Activated T-cell treated with anti-CD3 and anti-CD28 coated beads, Interleukin-2, amount 50 U/mL, for 1 hour (primary cell): Measurements from ENCODE around the gene TMEM41B.
"Not testable (repeated sequence)": the region's sequence is repeated elsewhere in the genome, so short reads cannot be mapped to it uniquely, and the experiment has no call there.

Experiments used
- DNase-seq: peaks from one replicate; pipeline ENCODE4 v3.0.0-alpha.2; 2020

TMEM41B gene

GRCh38 chr11:9304178-9304577 is 10.2 kb downstream of the TMEM41B start:
- no peak for DNase-seq

- no peak for DNase-seq
Observed at GRCh38 chr11:9302448-9302847, 11.9 kb downstream of the TMEM41B start.

- no peak for DNase-seq
Observed at GRCh38 chr11:9301720-9302119, 12.7 kb downstream of the TMEM41B start.

DNA sequence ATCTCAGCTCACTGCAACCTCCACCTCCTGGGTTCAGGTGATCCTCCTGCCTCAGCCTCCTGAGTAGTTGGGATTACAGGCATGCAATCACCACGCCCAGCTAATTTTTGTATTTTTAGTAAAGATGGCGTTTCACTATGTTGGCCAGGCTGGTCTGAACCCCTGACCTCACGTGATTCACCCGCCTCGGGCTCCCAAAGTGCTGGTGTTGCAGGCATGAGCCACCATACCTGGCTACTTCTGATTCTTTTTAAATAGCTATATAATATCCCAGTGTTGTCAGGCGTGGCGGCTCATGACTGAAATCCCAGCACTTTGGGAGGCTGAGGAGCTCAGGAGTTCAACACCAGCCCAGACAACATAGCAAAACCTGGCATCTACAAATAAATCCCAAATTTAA is 20.7 kb downstream of the TMEM41B start:
- no peak for DNase-seq

- DNase-seq: no peak
Observed at GRCh38 chr11:9285850-9286587, 28.4 kb downstream of the TMEM41B start.

GRCh38 chr11:9280655-9281301 is 33.6 kb downstream of the TMEM41B start:
- DNase-seq: peak; percentile 36

DNA sequence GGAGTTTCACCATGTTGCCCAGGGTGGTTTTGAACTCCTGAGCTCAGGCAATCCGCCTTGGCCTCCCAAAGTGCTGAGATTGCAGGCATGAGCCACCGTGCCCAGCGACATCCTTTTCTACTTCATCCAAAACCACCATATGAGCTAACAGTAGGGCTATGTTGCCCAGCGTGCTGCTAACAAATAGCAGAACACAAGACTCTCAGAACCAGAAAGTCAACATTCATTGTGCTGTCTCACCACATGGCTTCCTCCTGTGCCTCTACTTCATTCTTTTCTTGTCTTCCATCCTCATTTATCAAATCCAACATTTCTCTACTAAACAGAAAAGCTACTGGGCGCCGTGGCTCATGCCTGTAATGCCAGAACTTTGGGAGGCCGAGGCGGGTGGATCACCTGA is 37.2 kb downstream of the TMEM41B start:
- no peak for DNase-seq

- no peak for DNase-seq
Observed at GRCh38 chr11:9276571-9276970, 37.8 kb downstream of the TMEM41B start.

GRCh38 chr11:9274499-9275258 is 39.7 kb downstream of the TMEM41B start:
- no peak for DNase-seq

DNA sequence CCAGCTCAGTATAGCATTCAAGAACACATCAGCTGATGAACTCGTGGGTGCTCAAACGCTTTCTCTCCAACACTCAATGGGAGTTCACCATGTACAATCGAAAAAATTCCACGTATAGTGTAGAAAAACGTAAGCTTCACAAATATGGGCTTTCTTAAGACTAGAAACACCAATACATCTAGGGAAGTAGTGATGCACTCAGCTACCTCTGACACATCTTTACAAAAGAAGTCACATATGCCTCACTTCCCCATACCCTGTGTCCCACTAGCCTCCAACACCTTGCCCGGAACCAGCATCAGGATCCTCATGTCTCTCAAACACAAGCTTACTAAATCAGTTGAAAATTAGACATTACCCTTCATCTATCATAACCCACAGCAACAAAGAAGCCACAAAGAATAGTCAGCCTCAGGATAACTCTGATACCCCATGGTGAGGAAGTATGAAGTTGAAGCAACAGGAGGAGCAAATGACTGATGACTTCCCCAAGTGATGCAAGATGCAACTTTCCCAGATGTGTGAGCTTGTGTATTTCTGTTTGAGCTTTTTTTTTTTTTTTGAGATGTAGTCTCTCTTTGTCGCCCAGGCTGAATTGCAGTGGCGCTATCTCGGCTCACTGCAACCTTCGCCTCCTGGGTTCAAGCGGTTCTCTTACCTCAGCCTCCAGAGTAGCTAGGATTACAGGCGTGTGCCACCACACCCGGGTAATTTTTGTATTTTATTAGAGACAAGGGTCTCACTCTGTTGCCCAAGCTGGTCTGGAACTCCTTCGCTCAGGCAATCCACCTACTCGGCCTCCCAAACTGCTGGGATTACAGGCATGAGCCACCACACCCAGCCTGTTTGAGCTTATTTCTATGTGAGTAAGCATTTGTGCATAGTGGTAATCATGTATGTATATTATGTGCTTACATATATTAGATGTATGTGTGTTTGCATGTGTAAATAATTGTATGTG is 40.7 kb downstream of the TMEM41B start:
- no peak for DNase-seq

GRCh38 chr11:9269492-9270013 is 44.8 kb downstream of the TMEM41B start:
- DNase-seq: no peak

DNA sequence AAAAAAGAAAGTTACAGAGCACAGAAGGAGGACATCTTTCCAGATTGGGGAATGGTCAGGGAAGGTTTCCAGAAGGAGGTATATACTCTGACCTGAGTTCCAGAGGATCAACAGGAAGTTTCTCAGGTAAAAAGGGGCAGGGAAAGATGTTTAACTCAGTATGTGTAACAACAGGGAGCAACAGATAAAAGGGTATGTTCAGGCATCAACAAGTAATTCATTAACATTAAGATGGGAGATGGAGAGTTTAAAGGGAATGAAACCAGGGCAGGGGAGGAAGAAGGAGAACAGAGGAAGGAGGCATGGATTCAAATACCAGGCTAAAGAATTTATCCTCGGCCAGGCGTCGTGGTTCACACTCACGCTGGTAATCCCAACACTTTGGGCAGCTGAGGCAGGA is 46.7 kb downstream of the TMEM41B start:
- no peak for DNase-seq

DNA sequence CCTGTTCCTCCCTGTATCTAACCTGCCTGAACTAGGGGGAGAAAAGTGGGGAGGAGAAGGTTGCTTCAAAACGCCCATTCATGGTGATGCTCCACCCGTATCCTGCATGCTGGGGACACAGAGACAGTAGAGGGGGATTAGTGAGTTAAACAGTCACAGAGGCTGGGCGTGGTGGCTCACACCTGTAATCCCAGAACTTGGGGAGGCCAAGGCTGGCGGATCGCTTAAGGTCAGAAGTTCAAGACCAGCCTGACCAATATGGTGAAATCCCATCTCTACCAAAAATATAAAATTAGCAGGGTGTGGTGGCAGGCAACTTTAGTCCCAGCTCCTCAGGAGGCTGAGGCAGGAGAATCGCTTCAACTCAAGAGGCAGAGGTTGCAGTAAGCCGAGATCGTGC is 47.5 kb downstream of the TMEM41B start:
- no peak for DNase-seq

GRCh38 chr11:9266132-9266736 is 48.2 kb downstream of the TMEM41B start:
- no peak for DNase-seq

DNA sequence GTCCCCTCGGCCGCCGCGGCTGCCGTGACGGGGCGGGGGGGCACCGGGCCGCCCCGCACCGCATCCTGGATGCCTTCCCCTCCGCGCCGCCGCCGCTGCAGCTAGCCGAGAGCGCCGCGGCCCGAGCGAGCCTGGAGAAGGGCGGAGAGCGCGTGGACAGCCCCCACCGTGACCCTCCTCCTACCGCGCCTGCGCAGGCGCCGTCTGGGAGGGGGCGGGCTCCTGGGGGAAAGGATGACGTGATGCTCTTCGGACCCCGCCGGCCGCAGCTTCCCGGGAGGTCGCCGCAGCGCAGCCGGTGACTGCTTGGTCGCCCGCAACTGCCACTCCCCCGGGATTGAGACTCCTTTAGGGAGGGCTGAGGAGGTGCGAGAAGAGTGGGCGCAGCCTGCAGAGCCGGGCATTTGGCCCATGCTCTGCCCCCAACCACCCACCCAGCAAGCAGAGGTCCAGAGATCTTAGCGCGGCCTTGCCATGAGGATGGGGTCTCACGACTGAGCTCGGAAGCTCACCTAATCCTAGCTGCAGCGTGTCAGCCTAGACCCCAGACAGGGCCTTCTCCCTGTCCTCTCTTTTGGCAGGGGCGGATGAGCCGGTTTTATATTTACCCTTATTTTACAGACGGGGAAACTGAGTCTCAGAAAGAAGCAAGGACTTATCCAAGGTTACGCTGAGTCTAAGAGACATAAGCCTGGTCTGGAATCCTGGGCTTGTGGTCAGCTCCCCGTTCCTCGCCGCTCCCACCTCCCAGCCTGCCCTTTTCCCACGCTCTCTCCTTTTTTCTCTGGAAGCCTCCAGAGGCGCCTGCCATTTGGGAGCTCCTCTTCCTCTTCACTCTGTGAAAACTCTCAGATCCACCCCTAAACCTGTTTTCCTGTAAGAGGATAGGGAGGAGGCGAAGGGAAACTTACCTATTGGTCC is 48.9 kb downstream of the TMEM41B start, which contains the start of gene DENND5A:
Gene DENND5A, minus strand, starts transcription at position 140 of the 921 bp plus-strand sequence. CDS start 281 bp downstream, outside the sequence.
- peak; percentile 60 for DNase-seq

DNA sequence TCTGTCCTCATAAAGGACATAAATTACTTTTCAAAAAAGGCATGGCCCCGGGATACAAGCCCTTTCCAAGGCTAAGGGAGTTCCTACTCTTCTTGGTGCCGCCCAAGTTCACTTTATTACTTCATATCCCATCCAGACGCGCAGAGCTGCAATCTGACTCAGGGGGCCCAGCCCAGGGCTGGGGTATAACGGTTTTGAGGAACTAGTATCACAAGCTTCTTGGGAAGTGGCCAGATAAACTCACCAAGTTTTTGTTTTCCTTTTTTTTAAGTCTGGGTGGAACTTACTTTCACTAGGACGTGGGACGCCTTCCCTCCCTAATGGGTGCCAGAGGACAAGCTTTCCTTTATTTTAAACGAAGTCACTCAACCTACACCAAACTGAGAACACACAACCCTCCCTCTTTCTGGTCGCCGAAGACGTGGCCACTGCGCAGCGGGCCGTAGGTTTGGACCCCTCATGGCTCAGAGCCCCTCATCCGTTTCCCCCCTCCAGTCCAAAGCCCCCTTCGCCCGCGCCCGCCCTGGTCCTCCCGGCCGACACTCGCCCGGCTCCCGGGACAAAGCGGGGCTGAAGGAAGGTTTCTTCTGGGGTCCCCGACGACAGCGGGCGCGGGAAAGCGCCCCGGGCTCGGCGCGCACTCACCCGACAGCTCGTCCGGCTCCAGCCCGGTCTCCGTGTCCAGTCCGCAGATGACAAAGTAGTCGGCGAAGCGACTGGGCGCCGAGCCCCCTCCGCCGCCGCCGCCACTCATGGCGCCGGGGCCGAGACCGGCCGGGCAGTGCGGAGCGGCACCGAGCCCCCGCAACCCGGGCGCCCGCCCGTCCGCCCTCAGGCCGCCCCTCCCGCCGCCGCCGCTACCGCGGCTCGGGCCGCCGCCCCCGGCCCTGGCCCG is 49.8 kb downstream of the TMEM41B start:
- peak; percentile 44 for DNase-seq

- DNase-seq: no peak
Observed at GRCh38 chr11:9263840-9264315, 50.5 kb downstream of the TMEM41B start.

DNA sequence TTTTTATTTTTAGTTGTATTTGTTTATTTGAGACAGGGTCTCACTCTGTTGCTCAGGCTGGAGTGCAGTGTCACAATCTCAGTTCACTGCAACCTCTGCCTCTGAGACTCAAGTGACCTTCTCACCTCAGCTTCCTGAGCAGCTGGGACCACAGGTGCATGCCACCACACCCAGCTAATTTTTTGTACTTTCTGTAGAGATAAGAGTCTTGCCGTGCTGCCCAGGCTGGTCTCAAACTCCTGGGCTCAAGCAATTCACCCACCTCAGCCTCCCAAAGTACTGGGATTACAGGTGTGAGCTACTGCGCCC is 53.6 kb downstream of the TMEM41B start:
- DNase-seq: not testable (repeated sequence)

DNA sequence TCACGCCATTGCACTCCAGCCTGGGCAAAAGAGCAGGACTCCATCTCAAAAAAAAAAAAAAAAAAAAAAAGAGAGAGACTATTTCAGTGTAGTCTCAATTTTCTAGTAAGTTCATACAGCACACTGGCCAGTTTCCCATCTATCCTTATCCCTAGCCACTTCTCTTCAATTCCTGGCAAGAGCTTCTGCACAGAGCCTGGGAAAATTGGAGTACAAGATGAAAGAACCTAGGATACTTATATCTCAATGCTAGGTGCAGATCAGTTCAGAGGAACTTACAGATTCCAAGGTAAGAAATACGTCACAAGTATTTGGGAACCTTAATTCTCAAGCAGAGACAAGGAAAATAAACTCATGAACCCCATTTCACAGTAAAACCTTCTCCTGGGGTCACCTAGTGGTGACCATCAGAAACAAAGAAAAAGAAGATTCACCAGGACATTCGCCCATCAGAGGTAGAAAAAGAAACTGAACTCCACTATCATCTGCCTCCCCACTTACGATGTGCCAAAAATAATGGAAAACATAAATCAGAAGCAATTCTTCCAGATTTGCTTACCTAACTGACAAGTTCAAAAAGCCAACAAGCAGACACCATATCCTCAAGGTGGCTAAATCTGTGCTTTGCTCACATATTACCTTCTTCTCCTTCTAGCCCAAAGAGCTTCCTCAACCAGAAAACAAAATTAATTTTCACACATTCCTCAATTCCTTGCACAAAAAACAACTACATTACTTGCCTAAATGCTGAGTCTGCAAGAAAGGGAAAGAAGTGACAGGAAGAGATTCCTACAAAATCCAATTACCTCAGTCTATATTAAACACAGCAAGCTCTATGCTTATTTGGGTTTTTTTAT is 54.2 kb downstream of the TMEM41B start:
- no peak for DNase-seq
